ENCODE measurements around the gene MYO15B.

- peak in 2 of 3 donors; percentile 61 to 64 for TF ChIP-seq POLR2AphosphoS5 (IDR thresholded peaks at IDR 0.05)
- TF ChIP-seq POLR2A (IDR thresholded peaks at IDR 0.05): no peak
Observed at GRCh38 chr17:75645889-75646637, 58.5 kb downstream of the MYO15B start.

Data from spleen (tissue), 3 donors.